Stimulated activated naive CD8-positive, alpha-beta T cell treated with anti-CD3 and anti-CD28 coated beads, Interleukin-15, Interleukin-2, amounts not matched to agents 100 ng/mL and 50 ng/mL, for 24 hours (primary cell): ENCODE measurements around the gene OTUB1.

Experiments used
- H3K27ac Mint-ChIP-seq: one replicate; pipeline ENCODE4 v1.8.0; 2021; ENCODE audit warnings: mild to moderate bottlenecking, mixed read lengths
- H3K27me3 Mint-ChIP-seq: one replicate; pipeline ENCODE4 v1.8.0; 2021; ENCODE audit warnings: mixed read lengths
- H3K36me3 Mint-ChIP-seq: one replicate; pipeline ENCODE4 v1.8.0; 2021; ENCODE audit warnings: low read depth, mixed read lengths
- H3K4me1 Mint-ChIP-seq: one replicate; pipeline ENCODE4 v1.8.0; 2021; ENCODE audit warnings: low read depth, mixed read lengths
- H3K4me3 Mint-ChIP-seq: one replicate; pipeline ENCODE4 v1.8.0; 2021; ENCODE audit warnings: mild to moderate bottlenecking, mixed read lengths
- H3K9me3 Mint-ChIP-seq: one replicate; pipeline ENCODE4 v1.8.0; 2021; ENCODE audit warnings: mixed read lengths

Gene OTUB1

DNA sequence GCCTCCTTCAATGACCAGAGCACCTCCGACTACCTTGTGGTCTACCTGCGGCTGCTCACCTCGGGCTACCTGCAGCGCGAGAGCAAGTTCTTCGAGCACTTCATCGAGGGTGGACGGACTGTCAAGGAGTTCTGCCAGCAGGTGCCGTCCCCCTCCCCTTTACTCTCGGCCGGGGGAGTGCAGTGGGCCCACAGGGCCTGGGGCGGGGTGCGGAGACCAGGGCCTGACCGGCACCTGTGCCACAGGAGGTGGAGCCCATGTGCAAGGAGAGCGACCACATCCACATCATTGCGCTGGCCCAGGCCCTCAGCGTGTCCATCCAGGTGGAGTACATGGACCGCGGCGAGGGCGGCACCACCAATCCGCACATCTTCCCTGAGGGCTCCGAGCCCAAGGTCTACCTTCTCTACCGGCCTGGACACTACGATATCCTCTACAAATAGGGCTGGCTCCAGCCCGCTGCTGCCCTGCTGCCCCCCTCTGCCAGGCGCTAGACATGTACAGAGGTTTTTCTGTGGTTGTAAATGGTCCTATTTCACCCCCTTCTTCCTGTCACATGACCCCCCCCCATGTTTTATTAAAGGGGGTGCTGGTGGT, 11.0 kb downstream of the OTUB1 start:
- Mint-ChIP-seq H3K27ac (no peak overlapping the region), H3K4me3 (no peak overlapping the region), H3K27me3 (peaks cover 4% of the 10 kb centered on the region), H3K4me1 (peaks cover 5% of the 10 kb centered on the region), H3K36me3 (peaks cover 36% of the 10 kb centered on the region), H3K9me3 (no peaks in the 10 kb centered on the region)

DNA sequence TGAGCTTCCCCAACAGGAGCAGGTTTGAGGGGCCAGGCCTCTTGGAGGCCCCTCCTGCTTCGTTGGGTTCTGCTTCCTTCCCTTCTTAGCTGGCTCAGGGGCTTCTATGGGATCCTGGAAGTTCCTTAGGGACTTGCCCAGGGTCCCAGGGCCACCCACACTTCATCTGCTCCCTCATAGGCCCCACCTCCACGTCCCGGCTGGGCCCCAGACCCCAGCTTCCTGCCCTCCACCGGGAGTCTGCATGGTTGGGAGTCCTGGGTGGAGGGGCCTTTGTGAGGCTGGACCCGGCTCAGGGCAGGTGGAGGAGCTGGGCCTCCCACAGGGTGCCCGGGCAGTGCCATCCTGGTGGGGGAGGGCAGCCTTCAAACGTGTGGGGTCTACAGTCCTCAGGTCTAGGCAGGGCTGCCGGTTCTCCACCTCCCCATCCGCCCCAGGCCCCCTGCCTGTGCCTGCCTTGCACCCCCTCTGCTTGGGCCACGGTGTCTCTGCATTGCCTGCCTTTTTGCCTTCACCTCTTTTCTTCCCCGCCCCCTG, 11.6 kb downstream of the OTUB1 start:
- peaks cover 4% of the 10 kb centered on the region for H3K27me3 Mint-ChIP-seq
- H3K36me3 Mint-ChIP-seq: peaks cover 35% of the 10 kb centered on the region
- H3K4me1 Mint-ChIP-seq: peaks cover 4% of the 10 kb centered on the region
- H3K27ac Mint-ChIP-seq: no peak overlapping the region
- no peak overlapping the region for H3K4me3 Mint-ChIP-seq
- H3K9me3 Mint-ChIP-seq: no peaks in the 10 kb centered on the region

DNA sequence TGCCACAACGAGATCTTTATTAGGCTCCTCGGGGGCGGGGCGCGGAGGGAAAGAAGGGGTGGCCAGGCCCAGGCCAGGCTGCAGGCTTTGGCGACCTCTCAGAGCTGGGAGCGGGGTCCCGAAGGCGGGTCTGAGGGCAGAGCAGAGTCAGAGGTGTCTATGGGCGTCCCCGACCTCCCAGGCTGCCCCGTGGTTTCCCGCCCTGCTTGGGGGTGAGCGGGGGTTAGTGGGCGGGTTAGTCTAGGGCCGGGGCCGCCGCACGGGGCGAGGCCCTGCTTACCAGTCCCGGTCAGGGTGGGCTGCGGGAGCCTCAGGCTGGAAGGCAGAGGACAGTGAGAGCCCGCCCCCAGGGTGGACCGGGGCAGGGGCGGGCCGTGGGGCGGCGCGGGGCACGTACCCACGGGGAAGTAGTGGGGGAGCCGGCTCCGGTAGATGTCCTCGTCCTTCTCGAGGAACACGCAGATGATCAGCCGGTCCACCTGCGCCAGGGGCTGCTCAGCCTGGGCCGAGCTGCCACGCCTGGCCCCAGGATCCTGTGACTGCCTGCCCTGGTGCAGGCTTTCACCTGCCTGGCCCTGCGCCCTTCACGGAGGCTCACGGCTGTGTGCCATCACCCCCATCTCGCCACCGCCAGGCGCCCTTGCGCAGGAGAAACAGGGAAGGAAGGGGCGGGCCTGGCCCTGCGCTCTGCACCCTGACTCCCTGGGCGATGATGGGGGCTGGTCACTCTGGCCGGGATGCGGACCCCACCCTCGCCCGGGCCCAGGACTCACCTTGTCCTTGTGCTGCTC, 12.5 kb downstream of the OTUB1 start:
- no peaks in the 10 kb centered on the region for H3K4me1 Mint-ChIP-seq
- H3K27me3 Mint-ChIP-seq: peaks cover 4% of the 10 kb centered on the region
- H3K27ac Mint-ChIP-seq: no peak overlapping the region
- H3K9me3 Mint-ChIP-seq: no peaks in the 10 kb centered on the region
- H3K4me3 Mint-ChIP-seq: no peak overlapping the region
- H3K36me3 Mint-ChIP-seq: peaks cover 27% of the 10 kb centered on the region

DNA sequence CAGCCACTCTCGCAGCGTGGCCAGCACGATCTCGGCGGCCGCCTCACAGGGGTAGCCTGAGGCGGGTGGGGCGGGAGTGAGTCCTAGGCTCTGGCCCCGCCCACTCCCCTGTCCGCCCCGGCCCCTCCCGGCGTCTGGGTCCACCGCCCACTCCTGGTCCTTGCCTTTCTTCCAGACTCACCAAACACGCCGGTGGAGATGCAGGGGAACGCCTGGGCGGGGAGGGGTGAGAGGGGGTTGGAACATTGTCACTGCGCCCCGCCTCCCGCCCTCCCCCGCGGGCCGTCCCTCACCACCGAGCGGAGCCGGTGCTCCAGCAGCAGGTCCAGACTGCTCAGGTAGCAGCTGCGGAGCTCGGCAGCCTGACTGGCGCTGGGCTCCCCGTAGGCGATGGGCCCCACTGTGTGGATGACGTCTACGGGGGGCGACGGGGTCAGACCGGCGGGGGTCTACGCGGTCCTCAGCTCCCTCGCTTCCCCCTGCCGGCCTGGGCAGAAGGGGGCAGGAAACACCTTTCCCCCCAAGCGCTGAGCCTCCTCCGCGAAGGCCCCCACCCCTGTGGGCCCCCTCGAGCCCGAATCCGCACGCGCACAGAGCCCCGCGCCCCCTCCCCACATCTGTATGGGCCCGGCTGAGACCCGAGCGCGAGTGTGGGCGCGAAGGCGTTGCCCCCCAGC, 13.2 kb downstream of the OTUB1 start:
- Mint-ChIP-seq H3K4me1 (no peaks in the 10 kb centered on the region), H3K27ac (no peak overlapping the region), H3K4me3 (no peak overlapping the region), H3K27me3 (peaks cover 4% of the 10 kb centered on the region), H3K9me3 (no peaks in the 10 kb centered on the region), H3K36me3 (peaks cover 22% of the 10 kb centered on the region)

DNA sequence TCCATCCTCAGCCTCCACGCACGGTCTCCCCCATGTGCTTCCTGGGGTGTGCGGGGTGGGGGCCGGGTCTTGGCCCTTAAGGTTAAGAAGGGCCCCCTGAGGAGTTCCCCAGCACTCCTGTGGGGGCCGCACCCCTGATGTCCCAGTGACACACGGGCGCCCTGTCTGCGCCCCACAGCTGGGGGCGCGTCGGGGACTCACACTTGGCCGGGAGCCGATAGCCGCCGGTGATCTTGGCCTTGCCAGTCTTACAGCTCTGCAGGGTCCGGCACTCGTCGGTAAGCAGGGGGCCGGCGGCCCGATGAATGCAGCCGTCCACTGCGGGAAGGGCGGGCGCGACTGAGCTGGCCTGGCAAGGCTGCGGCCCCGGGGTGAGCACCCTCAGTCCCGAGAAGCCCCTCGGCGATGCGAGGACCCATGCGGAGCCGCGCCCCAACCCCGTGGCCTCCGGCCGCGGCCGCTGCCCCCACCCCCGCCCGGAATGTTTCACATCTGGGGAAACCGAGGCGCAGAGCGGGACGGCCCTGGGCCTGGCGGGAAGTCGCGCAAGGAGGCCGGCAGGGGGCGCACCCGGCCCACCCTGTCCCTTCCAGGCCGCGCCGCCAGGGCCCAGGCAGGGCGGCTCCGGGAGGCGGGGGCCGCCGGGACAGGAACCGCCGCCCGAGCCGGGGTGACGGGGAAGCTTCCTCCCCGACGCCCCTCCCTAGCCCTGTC, 13.9 kb downstream of the OTUB1 start:
- Mint-ChIP-seq H3K36me3 (peaks cover 15% of the 10 kb centered on the region), H3K27me3 (peaks cover 4% of the 10 kb centered on the region), H3K27ac (no peak overlapping the region), H3K4me3 (no peak overlapping the region), H3K4me1 (no peaks in the 10 kb centered on the region), H3K9me3 (no peaks in the 10 kb centered on the region)

DNA sequence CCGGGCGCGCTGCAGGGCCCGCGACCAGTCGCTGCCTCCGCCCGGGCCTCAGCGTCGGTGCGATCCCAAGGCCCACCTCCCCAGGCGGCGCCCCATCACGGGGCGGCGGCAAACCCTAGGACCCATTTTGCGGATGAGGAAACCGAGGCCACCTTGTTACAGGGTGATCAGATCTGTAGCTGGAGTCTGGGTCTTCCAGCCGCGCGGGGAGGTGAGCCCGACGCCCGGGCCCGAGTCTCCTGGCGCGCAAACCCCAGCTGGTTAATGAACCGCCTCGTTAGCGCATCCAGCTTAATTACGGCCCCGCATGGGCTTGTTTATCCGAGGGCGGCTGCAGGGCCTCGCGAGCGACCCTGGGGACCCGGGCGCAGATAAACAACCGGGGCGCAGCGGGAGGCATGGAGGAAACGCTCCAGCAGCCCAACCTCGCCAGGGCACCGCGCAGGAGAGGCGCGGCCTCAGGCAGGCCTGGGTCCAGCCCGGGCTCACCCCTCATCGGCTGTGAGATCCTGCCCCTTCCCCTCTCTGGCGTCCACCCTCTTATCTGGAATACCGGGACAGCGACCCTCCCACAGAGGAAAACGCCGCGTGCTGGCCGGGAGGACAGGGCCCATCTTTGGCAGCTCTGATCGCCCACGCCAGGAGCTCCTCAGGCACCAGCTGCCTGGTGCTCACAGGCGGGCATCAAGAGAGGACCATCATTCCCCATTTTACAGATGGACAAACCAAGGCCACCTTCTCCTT, 14.7 kb downstream of the OTUB1 start:
- H3K27ac Mint-ChIP-seq: no peak overlapping the region
- no peaks in the 10 kb centered on the region for H3K9me3 Mint-ChIP-seq
- H3K4me3 Mint-ChIP-seq: peak overlapping the region; percentile 13
- H3K36me3 Mint-ChIP-seq: peaks cover 15% of the 10 kb centered on the region
- no peaks in the 10 kb centered on the region for H3K4me1 Mint-ChIP-seq
- H3K27me3 Mint-ChIP-seq: peaks cover 4% of the 10 kb centered on the region

DNA sequence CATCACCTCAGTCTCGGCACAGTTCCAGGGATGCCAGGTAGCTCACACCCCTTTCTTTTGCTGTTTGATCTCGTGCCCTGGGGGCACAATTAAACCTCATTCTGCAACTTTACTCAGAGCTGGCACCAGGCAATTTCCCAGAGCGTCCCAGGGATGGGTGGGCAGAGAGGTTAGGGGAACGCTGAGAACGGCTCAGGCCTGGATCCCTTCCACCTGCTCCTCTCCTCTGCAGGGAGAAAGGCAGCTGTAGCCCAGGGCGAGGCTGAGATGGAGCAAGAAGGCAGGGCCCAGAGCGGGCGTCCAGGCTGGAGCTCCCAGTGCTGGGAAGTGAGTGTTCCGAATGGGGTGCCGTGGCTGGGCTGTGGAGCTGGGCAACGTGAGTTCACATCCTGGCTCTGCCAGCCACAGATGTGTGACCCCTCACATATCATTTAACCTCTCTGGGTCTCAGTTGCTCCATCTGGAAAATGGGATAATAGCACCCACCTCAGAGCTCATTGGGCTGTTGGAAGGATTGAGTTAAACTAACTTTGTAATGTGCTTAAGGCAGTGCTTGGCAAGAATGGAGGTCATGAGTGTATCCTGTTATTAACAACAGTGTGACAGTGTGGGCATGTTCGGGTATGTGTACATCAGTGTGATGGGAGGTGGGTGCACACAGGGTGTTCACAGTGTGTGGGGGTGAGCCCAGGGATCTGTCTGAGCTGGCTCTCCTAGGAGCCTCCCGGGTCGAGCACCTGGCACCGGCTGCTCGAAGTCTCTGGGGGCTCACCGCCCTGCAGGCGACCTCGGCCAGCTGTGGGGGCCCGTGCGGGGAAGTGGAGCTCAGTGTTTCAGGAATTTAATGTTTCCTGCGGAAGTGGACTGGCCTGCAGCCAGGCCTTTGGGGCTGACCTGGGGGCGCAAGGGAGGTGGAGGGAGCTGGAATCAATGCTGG, 15.5 kb downstream of the OTUB1 start:
- Mint-ChIP-seq H3K27me3 (peaks cover 11% of the 10 kb centered on the region), H3K4me1 (no peaks in the 10 kb centered on the region), H3K4me3 (no peak overlapping the region), H3K36me3 (peaks cover 15% of the 10 kb centered on the region), H3K9me3 (no peaks in the 10 kb centered on the region), H3K27ac (no peak overlapping the region)

DNA sequence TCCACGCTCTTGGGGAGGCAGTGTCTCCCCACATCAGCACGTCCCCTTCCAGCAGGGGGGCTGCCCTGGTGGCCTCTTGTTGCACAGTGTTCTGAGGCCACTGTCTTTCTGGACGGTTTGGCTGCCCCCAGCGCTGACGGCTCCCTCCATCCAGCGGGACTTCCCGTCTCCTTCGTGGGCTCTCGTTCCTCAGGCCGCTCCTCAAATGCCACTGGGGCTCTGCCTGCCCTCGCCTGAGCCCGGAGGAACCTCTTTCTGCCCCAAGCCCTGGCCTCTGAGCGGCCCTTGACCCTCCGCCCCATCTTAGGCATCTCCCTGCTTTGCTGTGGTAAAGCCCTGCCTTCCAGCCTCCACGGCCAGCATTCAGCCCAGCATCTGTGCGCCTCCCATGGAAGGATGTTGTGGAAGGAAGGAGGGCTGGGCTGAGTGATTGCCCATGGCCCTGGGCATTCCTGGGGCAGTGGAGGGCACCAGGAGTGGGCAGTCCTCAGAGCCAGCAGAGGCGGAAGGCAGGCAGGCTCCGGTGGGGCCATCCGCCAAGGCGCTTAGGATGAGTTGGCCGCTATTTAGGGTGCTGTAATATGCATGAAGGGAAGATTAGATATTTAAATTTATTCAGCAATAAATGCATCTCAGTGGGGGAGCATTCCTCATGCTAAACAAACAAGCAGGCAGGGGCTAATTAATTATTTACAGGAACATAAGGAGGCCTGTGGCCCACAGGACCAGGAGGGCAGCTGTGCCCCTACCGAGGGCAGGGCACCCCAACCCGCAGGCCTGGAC, 17.8 kb downstream of the OTUB1 start:
- H3K27ac Mint-ChIP-seq: no peak overlapping the region
- H3K4me3 Mint-ChIP-seq: no peak overlapping the region
- H3K9me3 Mint-ChIP-seq: no peaks in the 10 kb centered on the region
- peaks cover 6% of the 10 kb centered on the region for H3K4me1 Mint-ChIP-seq
- peaks cover 29% of the 10 kb centered on the region for H3K27me3 Mint-ChIP-seq
- no peaks in the 10 kb centered on the region for H3K36me3 Mint-ChIP-seq

DNA sequence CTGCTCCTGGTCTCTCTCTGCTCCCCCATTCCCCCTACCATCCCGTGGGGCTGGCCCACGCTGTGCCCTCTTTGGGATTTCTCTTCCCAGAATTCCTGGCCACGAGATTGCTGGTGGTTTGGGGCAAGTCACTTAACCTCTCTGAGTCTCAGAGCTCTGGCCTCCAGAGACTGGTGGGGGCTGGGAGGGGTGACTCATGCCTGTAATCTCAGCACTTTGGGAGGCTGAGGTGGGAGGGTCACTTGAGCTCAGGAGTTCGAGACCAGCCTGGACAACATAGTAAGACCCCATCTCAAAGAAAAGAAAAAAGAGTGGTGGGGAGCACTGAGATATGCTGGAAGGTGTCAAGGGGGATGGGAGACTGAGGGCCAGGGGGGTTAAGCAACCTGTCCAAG, 18.3 kb downstream of the OTUB1 start:
- Mint-ChIP-seq H3K4me1 (peaks cover 6% of the 10 kb centered on the region), H3K9me3 (no peaks in the 10 kb centered on the region), H3K4me3 (no peak overlapping the region), H3K27me3 (peaks cover 30% of the 10 kb centered on the region), H3K27ac (no peak overlapping the region), H3K36me3 (no peaks in the 10 kb centered on the region)

DNA sequence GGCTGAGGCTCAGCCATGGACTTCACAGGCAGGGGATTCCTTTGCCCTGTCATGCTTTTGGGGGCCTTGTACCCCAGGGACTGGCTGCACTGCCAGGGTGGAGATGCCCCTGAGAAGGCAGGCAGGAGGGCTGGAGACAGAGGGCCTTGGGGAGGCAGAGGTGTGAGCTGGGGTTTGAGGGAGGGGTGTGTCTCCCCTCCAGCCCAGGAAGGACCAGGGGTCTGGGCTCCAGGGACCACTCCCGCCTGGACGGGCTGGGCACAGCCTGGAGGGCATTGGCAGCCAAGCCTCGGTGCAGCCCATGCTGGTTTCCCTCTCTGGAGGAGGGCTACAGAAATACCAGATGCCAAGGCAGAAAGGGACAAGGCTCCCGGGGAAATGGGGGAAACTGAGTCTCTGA, 19.5 kb downstream of the OTUB1 start:
- no peaks in the 10 kb centered on the region for H3K36me3 Mint-ChIP-seq
- no peak overlapping the region for H3K4me3 Mint-ChIP-seq
- peaks cover 30% of the 10 kb centered on the region for H3K27me3 Mint-ChIP-seq
- H3K4me1 Mint-ChIP-seq: peaks cover 6% of the 10 kb centered on the region
- H3K9me3 Mint-ChIP-seq: no peaks in the 10 kb centered on the region
- H3K27ac Mint-ChIP-seq: no peak overlapping the region

DNA sequence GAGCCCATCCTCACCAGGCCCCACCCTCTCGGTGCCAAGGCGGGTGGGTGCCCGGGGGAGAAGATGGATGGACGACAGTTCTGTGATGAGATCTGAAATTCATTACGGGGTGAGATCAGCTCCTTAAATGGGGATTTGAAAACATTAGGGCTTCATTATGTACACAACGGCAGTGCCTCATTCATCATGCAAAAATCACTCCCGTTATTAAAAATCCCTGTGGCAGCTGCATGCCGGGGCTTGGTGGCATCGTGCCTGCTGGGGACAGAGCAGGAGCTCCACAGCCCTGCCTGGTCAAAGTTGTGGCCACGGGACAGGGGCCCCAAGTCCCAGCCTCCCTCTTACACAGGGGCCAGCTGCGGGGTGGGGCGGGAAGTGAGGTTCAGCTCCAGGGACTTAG, 20.2 kb downstream of the OTUB1 start:
- Mint-ChIP-seq H3K27me3 (peaks cover 30% of the 10 kb centered on the region), H3K9me3 (no peaks in the 10 kb centered on the region), H3K36me3 (peaks cover 2% of the 10 kb centered on the region), H3K27ac (no peak overlapping the region), H3K4me1 (peaks cover 6% of the 10 kb centered on the region), H3K4me3 (peak overlapping the region; percentile 13)

DNA sequence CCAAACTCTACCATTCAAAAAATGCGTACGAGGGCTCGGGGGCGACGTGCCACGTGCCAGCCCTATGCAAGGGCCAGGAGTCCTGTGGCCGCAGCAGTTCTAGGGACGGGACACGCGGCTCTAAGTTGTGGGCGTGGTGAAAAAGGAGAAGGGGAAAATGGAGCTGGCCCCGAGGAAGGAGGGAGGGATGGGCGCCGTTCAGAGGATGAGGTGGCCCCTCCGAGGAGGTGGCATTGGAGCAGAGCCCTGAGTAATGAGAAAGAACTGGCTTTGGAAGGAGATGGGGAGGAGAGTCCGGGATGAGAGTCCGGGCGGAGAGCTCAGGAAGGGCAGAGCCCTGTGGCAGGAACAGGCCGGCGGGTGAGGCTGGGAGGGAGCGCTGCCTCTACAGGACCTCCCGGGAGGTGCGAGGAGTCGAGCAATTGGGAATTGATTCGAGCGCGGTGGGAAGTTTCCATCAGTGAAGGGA, 21.0 kb downstream of the OTUB1 start:
- H3K9me3 Mint-ChIP-seq: no peaks in the 10 kb centered on the region
- peaks cover 26% of the 10 kb centered on the region for H3K27me3 Mint-ChIP-seq
- peak overlapping the region; percentile 49 for H3K4me3 Mint-ChIP-seq
- no peak overlapping the region for H3K27ac Mint-ChIP-seq
- peaks cover 5% of the 10 kb centered on the region for H3K36me3 Mint-ChIP-seq
- H3K4me1 Mint-ChIP-seq: peaks cover 6% of the 10 kb centered on the region
